Neural cell (in vitro differentiated cells): ENCODE measurements around the gene COL6A2. TPM values are rescaled to one million over a fixed set of nuclear protein-coding genes. Genes with fewer than 3 reads are reported as not detected.

Source experiments
- H2AFZ ChIP-seq: fragments of 200-600, 300-800 bp; sonication (generic), shearing (Covaris generic); 2 replicates; pipeline ENCODE4 v1.6.0; 2014; ENCODE audit warnings: low read depth, mild to moderate bottlenecking, antibody characterized with exemption, low read length, moderate library complexity
- H3F3A ChIP-seq: fragments of 200-600 bp; shearing (Covaris generic); 2 replicates; pipeline ENCODE4 v1.6.1; 2016; ENCODE audit warnings: mild to moderate bottlenecking, moderate library complexity, mixed read lengths, antibody characterized with exemption, low read length; ENCODE audit not compliant: insufficient read depth, poor library complexity, severe bottlenecking
- H3K27ac ChIP-seq: fragments of 200-600, 300-800 bp; sonication (generic), shearing (Covaris generic); 2 replicates; pipeline ENCODE4 v1.5.1; 2014; ENCODE audit warnings: mild to moderate bottlenecking, low read length, moderate library complexity
- H3K27me3 ChIP-seq: fragments of 300-800, 200-600 bp; sonication (generic), shearing (Covaris generic); 2 replicates; pipeline ENCODE4 v1.6.0; 2014; ENCODE audit warnings: mild to moderate bottlenecking, low read depth, low read length, moderate library complexity; ENCODE audit not compliant: insufficient read depth
- H3K36me3 ChIP-seq: fragments of 300-800, 200-600 bp; sonication (generic), shearing (Covaris generic); 2 replicates; pipeline ENCODE4 v1.5.1; 2014; ENCODE audit warnings: mild to moderate bottlenecking, antibody characterized with exemption, low read length, moderate library complexity; ENCODE audit not compliant: insufficient read depth
- H3K4me2 ChIP-seq: fragments of 300-800, 200-600 bp; sonication (generic), shearing (Covaris generic); 2 replicates; pipeline ENCODE4 v1.6.0; 2014; ENCODE audit warnings: mild to moderate bottlenecking, low read length
- H3K4me3 ChIP-seq: fragments of 300-800, 200-600 bp; sonication (generic), shearing (Covaris generic); 2 replicates; pipeline ENCODE4 v1.5.1; 2014; ENCODE audit warnings: mild to moderate bottlenecking, low read length, moderate library complexity
- H3K79me2 ChIP-seq: fragments of 200-600 bp; shearing (Covaris generic); replicated peaks from 2 replicates; pipeline ENCODE4 v1.6.0; 2014; ENCODE audit warnings: mild to moderate bottlenecking, low read length, moderate library complexity; ENCODE audit not compliant: insufficient read depth
- H3K9ac ChIP-seq: fragments of 300-800, 200-600 bp; sonication (generic), shearing (Covaris generic); 2 replicates; pipeline ENCODE4 v1.6.1; 2016; ENCODE audit warnings: mild to moderate bottlenecking, low read length, mixed read lengths
- H3K9me2 ChIP-seq: fragments of 200-600 bp; shearing (Covaris generic); 2 replicates; pipeline ENCODE4 v1.6.1; 2016; ENCODE audit warnings: mild to moderate bottlenecking, low read length, mixed read lengths; ENCODE audit not compliant: insufficient read depth
- H3K9me3 ChIP-seq: fragments of 200-600, 300-800 bp; sonication (generic), shearing (Covaris generic); 2 replicates; pipeline ENCODE4 v1.6.1; 2016; ENCODE audit warnings: mild to moderate bottlenecking, mixed run types, low read length, moderate library complexity, mixed read lengths
- H4K20me1 ChIP-seq: fragments of 200-600 bp; shearing (Covaris generic); 2 replicates; pipeline ENCODE4 v1.6.1; 2016; ENCODE audit warnings: mild to moderate bottlenecking, mixed run types; ENCODE audit not compliant: insufficient read depth
- EP300 ChIP-seq: fragments of 450-650 bp; conservative IDR thresholded peaks from 2 replicates; pipeline ENCODE4 v1.6.1; 2014; ENCODE audit warnings: antibody characterized with exemption, mild to moderate bottlenecking, moderate library complexity; ENCODE audit not compliant: poor library complexity, severe bottlenecking
- EZH2 ChIP-seq: fragments of 200-600, 300-800 bp; shearing (Covaris generic), sonication (generic); IDR thresholded peaks from 2 replicates; pipeline ENCODE4 v1.6.1; 2014; ENCODE audit warnings: antibody characterized with exemption, low read length, borderline replicate concordance, mild to moderate bottlenecking; ENCODE audit not compliant: insufficient read depth, poor library complexity, severe bottlenecking
- MXI1 ChIP-seq: fragments of 450-650 bp; conservative IDR thresholded peaks from 2 replicates; pipeline ENCODE4 v1.6.1; 2014; ENCODE audit warnings: antibody characterized with exemption, mild to moderate bottlenecking; ENCODE audit not compliant: poor library complexity, severe bottlenecking
- POLR2AphosphoS5 ChIP-seq: IDR thresholded peaks from 2 replicates; pipeline ENCODE4 v1.6.1; 2012
- RAD21 ChIP-seq: fragments of 450-650 bp; conservative IDR thresholded peaks from 2 replicates; pipeline ENCODE4 v1.6.1; 2014; ENCODE audit warnings: antibody characterized with exemption, mild to moderate bottlenecking, moderate library complexity
- REST ChIP-seq: IDR thresholded peaks from 2 replicates; pipeline ENCODE4 v1.6.1; 2012; ENCODE audit warnings: borderline replicate concordance
- SMC3 ChIP-seq: fragments of 450-650 bp; conservative IDR thresholded peaks from 2 replicates; pipeline ENCODE4 v1.6.1; 2014; ENCODE audit warnings: antibody characterized with exemption, mild to moderate bottlenecking, moderate library complexity; ENCODE audit not compliant: poor library complexity
- TAF1 ChIP-seq: IDR thresholded peaks from 2 replicates; pipeline ENCODE4 v1.6.1; 2012; ENCODE audit warnings: low read depth
- polyA plus RNA-seq: library from polyadenylated mRNA; depleted of rRNA; stranded (reverse); fragments of >200 nt; gene quantifications from 2 replicates; pipeline ENCODE4 v1.2.3, GENCODE V29; 2014
- TF ChIP-seq, protein P1 (sequence below): fragments of 450-650 bp; IDR thresholded peaks from 2 replicates; pipeline ENCODE4 v1.5.1; 2014; ENCODE audit warnings: antibody characterized with exemption, mild to moderate bottlenecking, moderate library complexity; ENCODE audit not compliant: poor library complexity, severe bottlenecking

COL6A2 gene
- polyA plus RNA-seq, 1 donor from 2014 or later = not detected

GRCh38 chr21:46095083-46095719, 2.7 kb upstream of the COL6A2 start:
- TF ChIP-seq TAF1 = no peak
- TF ChIP-seq POLR2AphosphoS5 = no peak
- TF ChIP-seq REST = no peak
- TF ChIP-seq EP300 = no peak
- TF ChIP-seq, protein P1, sequence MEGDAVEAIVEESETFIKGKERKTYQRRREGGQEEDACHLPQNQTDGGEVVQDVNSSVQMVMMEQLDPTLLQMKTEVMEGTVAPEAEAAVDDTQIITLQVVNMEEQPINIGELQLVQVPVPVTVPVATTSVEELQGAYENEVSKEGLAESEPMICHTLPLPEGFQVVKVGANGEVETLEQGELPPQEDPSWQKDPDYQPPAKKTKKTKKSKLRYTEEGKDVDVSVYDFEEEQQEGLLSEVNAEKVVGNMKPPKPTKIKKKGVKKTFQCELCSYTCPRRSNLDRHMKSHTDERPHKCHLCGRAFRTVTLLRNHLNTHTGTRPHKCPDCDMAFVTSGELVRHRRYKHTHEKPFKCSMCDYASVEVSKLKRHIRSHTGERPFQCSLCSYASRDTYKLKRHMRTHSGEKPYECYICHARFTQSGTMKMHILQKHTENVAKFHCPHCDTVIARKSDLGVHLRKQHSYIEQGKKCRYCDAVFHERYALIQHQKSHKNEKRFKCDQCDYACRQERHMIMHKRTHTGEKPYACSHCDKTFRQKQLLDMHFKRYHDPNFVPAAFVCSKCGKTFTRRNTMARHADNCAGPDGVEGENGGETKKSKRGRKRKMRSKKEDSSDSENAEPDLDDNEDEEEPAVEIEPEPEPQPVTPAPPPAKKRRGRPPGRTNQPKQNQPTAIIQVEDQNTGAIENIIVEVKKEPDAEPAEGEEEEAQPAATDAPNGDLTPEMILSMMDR = no peak
- no peak for TF ChIP-seq RAD21
- no peak for TF ChIP-seq SMC3
- TF ChIP-seq EZH2 = no peak
- TF ChIP-seq MXI1 = no peak
- Histone ChIP-seq H3K9ac (no peak overlapping the region), H3K9me3 (peaks cover 3% of the 10 kb centered on the region), H2AFZ (no peak overlapping the region), H3F3A (no peaks in the 10 kb centered on the region), H3K36me3 (no peaks in the 10 kb centered on the region), H3K27me3 (peaks cover 33% of the 10 kb centered on the region), H4K20me1 (no peaks in the 10 kb centered on the region), H3K79me2 (no peaks in the 10 kb centered on the region), H3K4me3 (no peak overlapping the region), H3K27ac (no peak overlapping the region), H3K9me2 (no peaks in the 10 kb centered on the region), H3K4me2 (no peak overlapping the region)

DNA sequence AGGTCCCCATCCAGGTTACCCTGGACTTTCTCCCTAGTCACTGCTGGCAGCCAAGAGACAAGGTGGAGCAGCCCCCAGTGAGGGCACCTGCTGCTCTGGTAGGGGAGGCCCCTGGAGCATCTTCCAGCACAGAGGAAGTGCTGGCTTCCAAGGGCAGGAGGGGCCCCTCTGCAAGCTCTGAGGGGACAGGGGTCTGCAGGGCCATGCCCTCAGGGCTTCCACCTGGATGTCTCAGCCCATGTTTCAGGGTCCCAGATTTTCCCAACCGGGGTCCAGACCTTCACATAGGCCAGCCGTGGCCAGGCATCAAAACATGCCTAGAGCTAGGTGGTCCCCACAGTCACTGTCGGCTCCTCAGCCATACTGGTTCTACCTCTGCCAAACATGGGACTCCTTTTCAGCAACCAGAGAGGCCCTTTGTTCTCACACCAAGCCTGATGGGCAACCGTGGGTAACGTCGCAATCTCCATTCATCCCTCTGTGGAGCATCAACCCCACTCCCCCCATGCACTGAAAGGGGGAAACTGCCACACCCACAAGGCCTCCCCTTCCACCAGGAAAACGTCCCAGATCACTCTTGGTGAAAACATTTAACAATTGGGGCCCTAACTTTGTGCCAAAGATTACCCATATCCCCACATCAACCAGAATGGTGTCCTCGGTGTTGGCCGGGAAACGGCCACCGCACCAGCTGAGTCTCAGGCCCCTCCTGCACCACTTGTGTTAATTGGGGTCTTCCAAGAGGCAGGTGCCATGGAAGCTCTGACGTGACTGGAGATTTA, 1.9 kb upstream of the COL6A2 start:
- Histone ChIP-seq H3K9ac (no peak overlapping the region), H3K27me3 (peaks cover 37% of the 10 kb centered on the region), H3K27ac (no peak overlapping the region)

More for the DNA sequence above, 1.9 kb upstream of the COL6A2 start:
- Histone ChIP-seq H3K9me3 (peaks cover 8% of the 10 kb centered on the region), H2AFZ (no peak overlapping the region), H4K20me1 (no peaks in the 10 kb centered on the region), H3K36me3 (no peaks in the 10 kb centered on the region), H3K4me3 (no peak overlapping the region), H3K79me2 (no peaks in the 10 kb centered on the region), H3K9me2 (no peaks in the 10 kb centered on the region), H3K4me2 (no peak overlapping the region), H3F3A (no peaks in the 10 kb centered on the region)
- TF ChIP-seq MXI1 (no peak), RAD21 (no peak), EZH2 (no peak), EP300 (no peak), POLR2AphosphoS5 (no peak), SMC3 (no peak), TAF1 (no peak), REST (no peak)
- TF ChIP-seq, protein P1 = no peak
